IMR-90 (cell line): Measurements from ENCODE around the gene FCN1. TPM values are rescaled to one million over a fixed set of nuclear protein-coding genes. Genes with fewer than 3 reads are reported as not detected.

ENCODE experiments used
- ATAC-seq: fragments of 200-7000 bp; cut with Tn5 transposase; 2 replicates; pipeline ENCODE4 v1.9.1; 2020; ENCODE audit warnings: low read depth, mild to moderate bottlenecking, moderate library complexity
- BruUV-seq: library from RNA; stranded (reverse); fragments of 400-500 nt; replicated peaks from 2 replicates; lab custom pipeline; 2021; lab: Mats Ljungman, UMichigan
- CTCF ChIA-PET: fragments of 300-600 bp; formaldehyde crosslinking; extraction: SDS; loops from one replicate; lab custom pipeline; 2021; ENCODE audit warnings: antibody characterized with exemption; lab: Yijun Ruan, JAX
- POLR2A ChIA-PET: fragments of 300-600 bp; sonication (Branson Sonifier 250); formaldehyde crosslinking; loops from one replicate; lab custom pipeline; 2022; ENCODE audit warnings: antibody characterized with exemption; ENCODE audit not compliant: unreplicated experiment; lab: Charles Lee
- DNase-seq: peaks from one replicate; pipeline ENCODE4 v3.0.0; 2013
- H2AFZ ChIP-seq: replicated peaks from 2 replicates; pipeline ENCODE3; 2013; ENCODE audit warnings: low read length, mild to moderate bottlenecking; ENCODE audit not compliant: poor library complexity
- H2AK5ac ChIP-seq: 2 replicates; pipeline ENCODE4 v1.6.1; 2013; ENCODE audit warnings: low read depth, low read length, inconsistent platforms
- H2AK9ac ChIP-seq: replicated peaks from 2 replicates; pipeline ENCODE3; 2013; ENCODE audit warnings: mild to moderate bottlenecking, low read depth, low read length, moderate library complexity; ENCODE audit not compliant: poor library complexity
- H2BK120ac ChIP-seq: 2 replicates; pipeline ENCODE4 v1.6.1; 2013; ENCODE audit warnings: low read depth, low read length, inconsistent platforms
- H2BK15ac ChIP-seq: 3 replicates; pipeline ENCODE4 v1.6.1; 2013; ENCODE audit warnings: low read depth, low read length, inconsistent platforms
- H2BK20ac ChIP-seq: 2 replicates; pipeline ENCODE4 v1.6.1; 2013; ENCODE audit warnings: low read depth, mild to moderate bottlenecking, inconsistent platforms, low read length, moderate library complexity
- H2BK5ac ChIP-seq: 2 replicates; pipeline ENCODE4 v1.6.1; 2013; ENCODE audit warnings: mild to moderate bottlenecking, low read depth, low read length, inconsistent platforms; ENCODE audit not compliant: poor library complexity, severe bottlenecking
- H3K14ac ChIP-seq: replicated peaks from 2 replicates; pipeline ENCODE4 v1.6.1; 2013; ENCODE audit warnings: low read depth, low read length, inconsistent platforms
- H3K18ac ChIP-seq: 2 replicates; pipeline ENCODE4 v1.6.1; 2013; ENCODE audit warnings: low read depth, low read length, control low read depth
- H3K23ac ChIP-seq: 2 replicates; pipeline ENCODE4 v1.6.1; 2013; ENCODE audit warnings: low read depth, low read length, inconsistent platforms
- H3K27ac ChIP-seq: 2 replicates; pipeline ENCODE4 v1.5.1; 2013; ENCODE audit warnings: mild to moderate bottlenecking, control low read depth, low read length; ENCODE audit not compliant: insufficient read depth
- H3K27me3 ChIP-seq: 2 replicates; pipeline ENCODE4 v1.6.1; 2013; ENCODE audit warnings: low read length; ENCODE audit not compliant: control insufficient read depth, insufficient read depth
- H3K36me3 ChIP-seq: 2 replicates; pipeline ENCODE4 v1.6.1; 2013; ENCODE audit warnings: low read length, mixed read lengths; ENCODE audit not compliant: control insufficient read depth, insufficient read depth
- H3K4ac ChIP-seq: 2 replicates; pipeline ENCODE4 v1.6.1; 2013; ENCODE audit warnings: low read depth, low read length, inconsistent platforms
- H3K4me1 ChIP-seq: 2 replicates; pipeline ENCODE4 v1.6.1; 2013; ENCODE audit warnings: low read length, mixed read lengths; ENCODE audit not compliant: control insufficient read depth, insufficient read depth
- H3K4me2 ChIP-seq: 2 replicates; pipeline ENCODE4 v1.6.1; 2013; ENCODE audit warnings: low read depth, mild to moderate bottlenecking, control low read depth, low read length, moderate library complexity
- H3K4me3 ChIP-seq: 2 replicates; pipeline ENCODE4 v1.5.1; 2013; ENCODE audit warnings: low read depth, mild to moderate bottlenecking, control low read depth, low read length, moderate library complexity; ENCODE audit not compliant: insufficient read depth
- H3K56ac ChIP-seq: 2 replicates; pipeline ENCODE4 v1.6.1; 2013; ENCODE audit warnings: low read length, inconsistent platforms; ENCODE audit not compliant: insufficient read depth; ENCODE audit errors: extremely low read depth
- H3K79me1 ChIP-seq, 2 experiments: 2 replicates each; pipeline ENCODE4 v1.6.1; 2013; ENCODE audit warnings: low read length in 2 of 2, inconsistent platforms in 1 of 2, low read depth in 1 of 2
- H3K9ac ChIP-seq: 2 replicates; pipeline ENCODE4 v1.6.1; 2013; ENCODE audit warnings: low read depth, low read length, control low read depth
- H3K9me1 ChIP-seq: 2 replicates; pipeline ENCODE4 v1.6.1; 2013; ENCODE audit warnings: low read length, inconsistent platforms; ENCODE audit not compliant: insufficient read depth
- H3K9me3 ChIP-seq: 2 replicates; pipeline ENCODE4 v1.6.1; 2013; ENCODE audit warnings: low read length; ENCODE audit not compliant: control insufficient read depth, insufficient read depth
- H4K20me1 ChIP-seq: 2 replicates; pipeline ENCODE4 v1.6.1; 2013; ENCODE audit warnings: low read length, inconsistent platforms; ENCODE audit not compliant: insufficient read depth
- H4K5ac ChIP-seq: 2 replicates; pipeline ENCODE4 v1.6.1; 2013; ENCODE audit warnings: mild to moderate bottlenecking, low read depth, low read length, control low read depth
- H4K8ac ChIP-seq, 2 experiments: 2 replicates each; pipeline ENCODE4 v1.6.1; 2013; ENCODE audit warnings: low read depth in 2 of 2, low read length in 2 of 2, control low read depth in 1 of 2, inconsistent platforms in 1 of 2
- H4K91ac ChIP-seq: 2 replicates; pipeline ENCODE4 v1.6.1; 2013; ENCODE audit warnings: low read depth, low read length, inconsistent platforms; ENCODE audit not compliant: insufficient read depth
- BHLHE40 ChIP-seq: fragments of 150-350 bp; IDR thresholded peaks from 2 replicates; pipeline ENCODE4 v1.6.1; 2016; ENCODE audit warnings: mild to moderate bottlenecking, low read depth, low read length
- CEBPB ChIP-seq: IDR thresholded peaks from 2 replicates; pipeline ENCODE4 v1.6.1; 2012; ENCODE audit warnings: low read depth, low read length, improper control_type of control experiment
- CHD1 ChIP-seq: IDR thresholded peaks from 2 replicates; pipeline ENCODE4 v1.6.1; 2012; ENCODE audit warnings: low read depth, low read length, improper control_type of control experiment
- FOS ChIP-seq: fragments of 150-350 bp; IDR thresholded peaks from 2 replicates; pipeline ENCODE4 v1.6.1; 2016; ENCODE audit warnings: low read depth, low read length
- MAFK ChIP-seq: IDR thresholded peaks from 2 replicates; pipeline ENCODE4 v1.6.1; 2012; ENCODE audit warnings: low read depth, low read length, improper control_type of control experiment
- MAZ ChIP-seq: IDR thresholded peaks from 2 replicates; pipeline ENCODE4 v1.6.1; 2012; ENCODE audit warnings: low read depth, mild to moderate bottlenecking, low read length, improper control_type of control experiment, moderate library complexity, borderline replicate concordance
- MXI1 ChIP-seq: IDR thresholded peaks from 2 replicates; pipeline ENCODE4 v1.6.1; 2012; ENCODE audit warnings: low read depth, mild to moderate bottlenecking, low read length, moderate library complexity, borderline replicate concordance
- NFE2L2 ChIP-seq: fragments of 150-350 bp; IDR thresholded peaks from 2 replicates; pipeline ENCODE4 v1.6.1; 2016; ENCODE audit warnings: low read depth, mild to moderate bottlenecking, low read length
- POLR2A ChIP-seq: IDR thresholded peaks from 2 replicates; pipeline ENCODE4 v1.6.1; 2012; ENCODE audit warnings: mild to moderate bottlenecking, low read depth, low read length
- RAD21 ChIP-seq: IDR thresholded peaks from 2 replicates; pipeline ENCODE4 v1.6.1; 2012; ENCODE audit warnings: low read length, improper control_type of control experiment
- RCOR1 ChIP-seq: IDR thresholded peaks from 2 replicates; pipeline ENCODE4 v1.6.1; 2012; ENCODE audit warnings: mild to moderate bottlenecking, low read length, improper control_type of control experiment; ENCODE audit not compliant: insufficient replicate concordance
- RFX5 ChIP-seq: IDR thresholded peaks from 2 replicates; pipeline ENCODE4 v1.8.0; 2012; ENCODE audit warnings: low read depth, mild to moderate bottlenecking, low read length, moderate library complexity
- SMC3 ChIP-seq: fragments of 150-350 bp; IDR thresholded peaks from 2 replicates; pipeline ENCODE4 v1.6.1; 2016; ENCODE audit warnings: low read depth, mild to moderate bottlenecking, antibody characterized with exemption, low read length, moderate library complexity
- WGBS, 2 experiments: methylation state at CpG; one replicate each; pipeline versions ENCODE4 v1.1.5 to v1.1.7; 2013; ENCODE audit warnings: missing lambda C conversion rate in 2 of 2; ENCODE audit not compliant: insufficient read length in 1 of 2; ENCODE audit errors: extremely low coverage in 2 of 2; 5-methylcytosine and 5-hydroxymethylcytosine counted together
- dilution Hi-C: fragments of 300-500 bp; cut with HindIII; formaldehyde crosslinking; loops from one replicate; pipeline ENCODE4 v1.14.3; 2018; ENCODE audit warnings: low sequenced_read_pairs; ENCODE audit not compliant: unreplicated experiment
- in situ Hi-C: fragments of 300-500 bp; cut with MboI; formaldehyde crosslinking; loops from 3 replicates; pipeline ENCODE4 v1.14.3; 2019; ENCODE audit warnings: low sequenced_read_pairs, inconsistent platforms, mixed read lengths
- intact Hi-C: fragments of 100-400 bp; cut with micrococcal nuclease; formaldehyde crosslinking; loops from 2 replicates; pipeline ENCODE4 v1.10.0; 2022
- polyA plus RNA-seq, 3 experiments: library from polyadenylated mRNA; depleted of rRNA; stranded (reverse); fragments of >200 nt; gene quantifications; 2 replicates each; pipeline ENCODE4 v1.2.3, GENCODE V29; 2012; ENCODE audit warnings: low replicate concordance in 1 of 3
- total RNA-seq: library from RNA; depleted of rRNA; stranded (reverse); fragments of >200 nt; gene quantifications from 2 replicates; pipeline ENCODE4 v1.2.3, GENCODE V29; 2012
- TF ChIP-seq, protein P1 (sequence below): conservative IDR thresholded peaks from 2 replicates; pipeline ENCODE4 v1.5.1; 2012; ENCODE audit warnings: mild to moderate bottlenecking, low read depth, low read length, improper control_type of control experiment
- TF ChIP-seq, protein P2 (sequence below): fragments of 150-350 bp; IDR thresholded peaks from 2 replicates; pipeline ENCODE4 v1.6.1; 2017; ENCODE audit warnings: mild to moderate bottlenecking, antibody characterized with exemption, low read length, low read depth
- TF ChIP-seq, protein P3 (sequence below): fragments of 150-350 bp; IDR thresholded peaks from 2 replicates; pipeline ENCODE4 v1.6.1; 2016; ENCODE audit warnings: low read depth, mild to moderate bottlenecking, low read length, moderate library complexity, borderline replicate concordance

The FCN1 gene
- total and polyA plus RNA-seq, 2 of the 4 experiments (the other 2 are of a cell fraction), result not detected

DNA sequence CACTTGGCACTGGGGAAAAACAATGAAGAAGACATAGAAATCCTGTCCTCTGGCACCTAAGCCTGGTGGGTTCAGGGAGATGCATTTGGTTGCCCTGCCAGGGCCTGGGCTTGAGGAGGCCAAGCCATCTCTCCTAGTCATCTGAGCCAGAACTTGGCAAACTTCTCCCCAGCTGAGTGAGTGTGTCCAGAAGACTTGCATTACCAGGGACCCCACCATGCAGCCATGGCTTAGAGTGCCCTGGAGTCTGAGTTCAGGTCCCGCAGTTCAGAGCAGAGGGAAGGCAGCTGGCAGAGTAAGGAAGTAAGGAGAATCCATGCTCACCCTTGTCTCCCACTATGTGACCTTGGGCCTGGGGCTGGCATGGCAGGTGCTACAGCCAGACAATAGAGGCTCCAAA is 37.4 kb upstream of the FCN1 start:
- no peak for ATAC-seq
- no peak overlapping the region for H2BK120ac ChIP-seq
- H3K9ac ChIP-seq, result no peak overlapping the region
- in situ Hi-C loops, result no loop called here
- TF ChIP-seq, protein P1, sequence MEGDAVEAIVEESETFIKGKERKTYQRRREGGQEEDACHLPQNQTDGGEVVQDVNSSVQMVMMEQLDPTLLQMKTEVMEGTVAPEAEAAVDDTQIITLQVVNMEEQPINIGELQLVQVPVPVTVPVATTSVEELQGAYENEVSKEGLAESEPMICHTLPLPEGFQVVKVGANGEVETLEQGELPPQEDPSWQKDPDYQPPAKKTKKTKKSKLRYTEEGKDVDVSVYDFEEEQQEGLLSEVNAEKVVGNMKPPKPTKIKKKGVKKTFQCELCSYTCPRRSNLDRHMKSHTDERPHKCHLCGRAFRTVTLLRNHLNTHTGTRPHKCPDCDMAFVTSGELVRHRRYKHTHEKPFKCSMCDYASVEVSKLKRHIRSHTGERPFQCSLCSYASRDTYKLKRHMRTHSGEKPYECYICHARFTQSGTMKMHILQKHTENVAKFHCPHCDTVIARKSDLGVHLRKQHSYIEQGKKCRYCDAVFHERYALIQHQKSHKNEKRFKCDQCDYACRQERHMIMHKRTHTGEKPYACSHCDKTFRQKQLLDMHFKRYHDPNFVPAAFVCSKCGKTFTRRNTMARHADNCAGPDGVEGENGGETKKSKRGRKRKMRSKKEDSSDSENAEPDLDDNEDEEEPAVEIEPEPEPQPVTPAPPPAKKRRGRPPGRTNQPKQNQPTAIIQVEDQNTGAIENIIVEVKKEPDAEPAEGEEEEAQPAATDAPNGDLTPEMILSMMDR, result no peak
- TF ChIP-seq SMC3 (no peak), RAD21 (no peak), MAFK (no peak), FOS (no peak), RFX5 (no peak), RCOR1 (no peak), MAZ (no peak), BHLHE40 (no peak), NFE2L2 (no peak), POLR2A (no peak), CEBPB (no peak), CHD1 (no peak), MXI1 (no peak)
- TF ChIP-seq, protein P2, sequence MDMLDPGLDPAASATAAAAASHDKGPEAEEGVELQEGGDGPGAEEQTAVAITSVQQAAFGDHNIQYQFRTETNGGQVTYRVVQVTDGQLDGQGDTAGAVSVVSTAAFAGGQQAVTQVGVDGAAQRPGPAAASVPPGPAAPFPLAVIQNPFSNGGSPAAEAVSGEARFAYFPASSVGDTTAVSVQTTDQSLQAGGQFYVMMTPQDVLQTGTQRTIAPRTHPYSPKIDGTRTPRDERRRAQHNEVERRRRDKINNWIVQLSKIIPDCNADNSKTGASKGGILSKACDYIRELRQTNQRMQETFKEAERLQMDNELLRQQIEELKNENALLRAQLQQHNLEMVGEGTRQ, result no peak
- TF ChIP-seq, protein P3, sequence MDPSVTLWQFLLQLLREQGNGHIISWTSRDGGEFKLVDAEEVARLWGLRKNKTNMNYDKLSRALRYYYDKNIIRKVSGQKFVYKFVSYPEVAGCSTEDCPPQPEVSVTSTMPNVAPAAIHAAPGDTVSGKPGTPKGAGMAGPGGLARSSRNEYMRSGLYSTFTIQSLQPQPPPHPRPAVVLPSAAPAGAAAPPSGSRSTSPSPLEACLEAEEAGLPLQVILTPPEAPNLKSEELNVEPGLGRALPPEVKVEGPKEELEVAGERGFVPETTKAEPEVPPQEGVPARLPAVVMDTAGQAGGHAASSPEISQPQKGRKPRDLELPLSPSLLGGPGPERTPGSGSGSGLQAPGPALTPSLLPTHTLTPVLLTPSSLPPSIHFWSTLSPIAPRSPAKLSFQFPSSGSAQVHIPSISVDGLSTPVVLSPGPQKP, result no peak
- no peaks in the 10 kb centered on the region for H3K9me1 ChIP-seq
- dilution Hi-C loops, result no loop called here
- H2BK20ac ChIP-seq, result no peak overlapping the region
- H3K79me1 ChIP-seq, result no peaks in the 10 kb centered on the region
- CTCF ChIA-PET, result no interaction called here
- H3K4me3 ChIP-seq, result no peak overlapping the region
- POLR2A ChIA-PET, result no interaction called here
- no TSS peak for BruUV-seq
- H2AK9ac ChIP-seq, result no peak overlapping the region
- H3K9me3 ChIP-seq, result no peaks in the 10 kb centered on the region
- no peak for DNase-seq
- no peak overlapping the region for H2BK5ac ChIP-seq
- peaks cover 2% of the 10 kb centered on the region; the same call in 1 of the 2 replicates for H3K27me3 ChIP-seq
- H4K20me1 ChIP-seq, result no peaks in the 10 kb centered on the region
- no peak overlapping the region for H3K4ac ChIP-seq
- H3K4me2 ChIP-seq, result no peak overlapping the region
- H3K4me1 ChIP-seq, result no peaks in the 10 kb centered on the region
- H4K91ac ChIP-seq, result no peak overlapping the region
- H4K5ac ChIP-seq, result no peak overlapping the region
- no peak overlapping the region for H3K27ac ChIP-seq
- no CpG with 5 or more reads among the region's 1 CpG for WGBS, 2 experiments
- H2BK15ac ChIP-seq, result no peak overlapping the region
- H2AK5ac ChIP-seq, result no peak overlapping the region
- intact Hi-C loops, result no loop called here
- H3K36me3 ChIP-seq, result no peaks in the 10 kb centered on the region
- no peak overlapping the region for H3K23ac ChIP-seq
- no peak overlapping the region for H3K56ac ChIP-seq
- H3K18ac ChIP-seq, result no peak overlapping the region
- no peak overlapping the region for H2AFZ ChIP-seq
- H3K14ac ChIP-seq, result no peak overlapping the region
- no peak overlapping the region for H4K8ac ChIP-seq
